Hypothalamus (tissue), 51 donors: ENCODE results near the gene ZNF180.
A peak's percentile ranks its signal among the peaks of the same experiment; 100 is the strongest.
"Not testable (repeated sequence)": the region's sequence is repeated elsewhere in the genome, so short reads cannot be mapped to it uniquely, and the experiment has no call there.

ENCODE experiments used
- DNase-seq, 51 donors: peaks; one replicate each; lab custom pipeline; 2025; lab: John Stamatoyannopoulos, UW

Gene ZNF180

DNA sequence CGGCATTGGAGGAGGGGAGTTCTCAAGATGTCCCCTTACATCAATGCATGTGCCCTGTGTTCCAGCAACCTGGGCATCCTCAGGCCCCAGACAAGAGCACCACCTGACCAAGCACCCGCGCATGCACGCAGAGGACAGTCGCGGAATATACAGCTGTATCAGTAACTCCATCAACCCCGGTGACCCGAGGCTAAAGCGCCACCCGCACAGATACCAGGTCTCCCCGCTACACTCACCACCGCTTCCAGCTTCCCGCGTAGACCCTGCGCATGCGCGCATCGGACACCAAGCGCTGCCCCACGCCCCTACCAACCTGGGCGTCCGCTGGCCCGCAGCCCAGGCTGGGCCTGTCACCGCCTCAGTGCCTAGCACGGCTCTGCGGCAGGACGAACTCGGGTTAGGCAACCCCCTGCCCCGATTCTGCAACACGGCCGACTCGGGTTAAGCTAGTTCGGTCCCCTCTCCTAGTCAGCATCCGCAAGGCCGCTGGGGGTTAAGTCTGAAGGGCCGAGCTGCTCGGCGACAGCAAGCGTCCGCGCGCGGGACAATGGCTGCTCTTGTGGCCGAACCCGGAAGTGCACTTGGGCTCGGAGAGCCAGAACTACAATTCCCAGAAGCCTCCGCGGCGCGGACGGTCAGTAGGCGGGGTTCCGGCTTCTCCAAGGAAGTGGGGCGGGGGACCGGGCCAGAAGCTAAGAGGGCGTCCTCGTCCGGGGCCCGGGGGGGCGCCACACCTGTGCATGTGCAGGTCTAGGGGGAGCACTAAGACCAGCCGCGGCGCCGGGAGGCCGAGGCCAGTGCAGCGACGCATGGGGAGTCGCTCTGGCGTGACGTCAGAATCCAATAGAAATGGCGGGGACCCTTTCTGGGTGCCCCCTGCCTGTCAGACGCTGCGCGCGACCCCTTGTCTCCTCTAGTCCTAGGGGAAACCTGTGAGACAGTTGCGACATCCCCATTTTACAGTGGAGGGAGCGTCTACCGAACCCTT lies at the start of gene ZNF180:
ZNF180 (minus strand) TSS at position 561 of the 988 bp plus-strand sequence. CDS start 3,188 bp downstream, outside the sequence.
- DNase-seq = peak; percentile 76 to 99 (median 93)

- DNase-seq = no peak
Observed at GRCh38 chr19:44549507-44549906, 49.2 kb upstream of the ZNF180 start.

DNA sequence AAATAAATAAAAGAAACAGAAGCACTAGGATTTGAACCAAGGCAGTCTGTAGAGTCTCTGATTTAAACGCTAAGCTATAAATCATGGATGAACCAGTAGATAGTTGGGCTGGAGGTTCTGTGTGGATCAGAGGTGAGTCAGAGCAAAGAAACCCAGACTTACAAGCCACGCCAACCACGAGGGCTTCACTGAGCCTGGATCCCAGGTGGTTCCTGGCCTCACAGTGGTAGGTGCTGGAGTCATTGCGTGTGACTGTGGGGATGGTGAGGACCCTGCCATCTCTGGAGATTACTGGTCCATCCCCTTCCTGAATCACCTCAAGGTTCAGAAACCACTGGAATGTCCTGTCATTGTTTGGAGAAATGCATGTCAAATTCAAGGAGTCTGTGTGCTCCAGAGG lies 48.4 kb upstream of the ZNF180 start:
- no peak for DNase-seq

DNA sequence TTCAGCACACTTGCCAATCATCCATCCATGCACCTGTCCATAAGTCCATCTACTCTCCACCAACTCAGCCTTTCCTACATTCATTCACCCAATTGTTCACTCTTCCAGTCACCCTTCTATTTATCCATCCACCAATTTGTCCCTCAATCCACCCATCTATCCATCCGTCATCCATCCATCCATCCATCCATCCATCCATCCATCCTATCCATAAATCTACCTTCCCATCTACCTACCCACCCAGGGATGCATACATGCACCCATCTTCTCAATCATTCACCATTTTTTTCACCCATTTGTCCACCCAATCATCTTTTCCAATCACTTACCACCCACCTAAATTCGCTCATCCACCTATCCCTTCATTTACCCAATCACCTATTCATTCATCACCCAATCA lies 43.7 kb upstream of the ZNF180 start:
- DNase-seq = no peak

- DNase-seq = no peak
Observed at GRCh38 chr19:44542671-44543070, 42.3 kb upstream of the ZNF180 start.

- DNase-seq = no peak
Observed at GRCh38 chr19:44540736-44541135, 40.4 kb upstream of the ZNF180 start.

GRCh38 chr19:44539991-44540390 lies 39.7 kb upstream of the ZNF180 start:
- no peak for DNase-seq

- DNase-seq = no peak
Observed at GRCh38 chr19:44539236-44539826, 39.0 kb upstream of the ZNF180 start.

DNA sequence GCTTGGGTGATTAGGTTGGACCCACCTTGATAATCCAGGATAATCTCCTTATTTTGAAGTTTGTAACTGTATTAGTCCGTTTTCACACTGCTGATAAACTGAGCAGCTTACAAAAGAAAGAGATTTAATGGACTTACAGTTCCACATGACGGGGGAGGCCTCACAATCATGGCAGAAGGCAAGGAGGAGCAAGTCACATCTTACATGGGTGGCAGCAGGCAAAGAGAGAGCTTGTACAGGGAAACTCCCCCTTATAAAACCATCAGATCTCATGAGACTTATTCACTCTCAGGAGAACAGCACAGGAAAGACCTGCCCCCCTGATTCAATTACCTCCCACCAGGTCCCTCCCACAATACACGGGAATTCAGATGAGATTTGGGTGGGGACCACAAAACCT lies 35.0 kb upstream of the ZNF180 start:
- not testable (repeated sequence) for DNase-seq

GRCh38 chr19:44532819-44533218 lies 32.5 kb upstream of the ZNF180 start:
- DNase-seq = no peak

GRCh38 chr19:44530777-44531176 lies 30.5 kb upstream of the ZNF180 start:
- DNase-seq = no peak

- no peak for DNase-seq
Observed at GRCh38 chr19:44529536-44529935, 29.2 kb upstream of the ZNF180 start, which contains the start of gene CEACAM20. CEACAM20 (minus strand) TSS chr19:44529675; CDS start chr19:44529509, 166 bp downstream.

DNA sequence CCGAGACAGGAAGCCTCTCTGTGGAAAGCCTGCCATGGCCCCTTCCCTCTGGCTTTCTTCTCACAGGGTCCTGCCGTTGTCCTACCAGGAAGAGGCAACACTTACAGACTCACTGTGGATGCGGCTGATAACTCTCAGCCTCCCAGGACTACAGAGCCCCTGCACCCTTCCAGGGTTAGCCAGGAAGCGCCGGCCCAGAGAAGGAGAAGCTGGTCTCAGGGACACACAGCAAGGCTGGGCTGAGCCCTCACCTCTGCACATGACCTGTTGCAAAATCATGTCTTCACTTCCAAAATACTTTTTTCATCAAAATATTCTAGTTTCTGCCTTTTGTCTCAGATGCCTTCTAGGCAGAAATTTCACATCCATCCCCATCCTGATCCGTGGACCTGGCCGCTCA lies 27.2 kb upstream of the ZNF180 start:
- no peak for DNase-seq

DNA sequence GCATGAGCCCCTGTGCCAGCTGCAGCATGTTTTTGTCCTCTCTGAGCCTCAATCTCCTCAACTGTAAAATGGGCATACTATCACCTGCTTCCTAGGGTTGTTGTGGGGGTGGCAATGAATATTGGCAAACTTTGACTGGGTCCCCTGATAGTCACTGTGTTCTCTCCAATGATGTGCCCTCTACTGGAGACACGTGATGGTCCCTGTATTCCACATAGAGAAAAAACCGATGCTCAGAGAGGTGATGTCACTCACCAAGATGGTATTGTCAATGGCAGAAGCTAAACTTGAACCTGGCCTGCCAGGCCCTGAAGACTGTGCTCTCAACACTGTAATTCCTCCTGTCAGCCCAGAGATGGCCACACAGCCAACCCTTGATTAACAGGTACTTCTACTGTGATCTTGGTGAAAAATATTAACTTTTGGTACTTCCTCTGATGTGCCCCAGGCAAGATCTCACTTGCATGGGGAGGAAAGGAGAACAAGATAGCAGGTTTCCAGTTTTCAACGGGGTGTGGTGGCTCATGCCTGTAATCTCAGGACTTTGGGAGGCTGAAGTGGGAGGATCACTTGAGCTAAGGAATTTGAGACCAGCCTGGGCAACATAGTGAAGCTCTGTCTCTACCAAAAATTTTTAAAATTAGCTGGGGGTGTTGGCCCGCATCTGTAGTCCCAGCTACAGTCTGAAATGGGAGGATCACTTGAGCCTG lies 25.6 kb upstream of the ZNF180 start:
- no peak for DNase-seq

DNA sequence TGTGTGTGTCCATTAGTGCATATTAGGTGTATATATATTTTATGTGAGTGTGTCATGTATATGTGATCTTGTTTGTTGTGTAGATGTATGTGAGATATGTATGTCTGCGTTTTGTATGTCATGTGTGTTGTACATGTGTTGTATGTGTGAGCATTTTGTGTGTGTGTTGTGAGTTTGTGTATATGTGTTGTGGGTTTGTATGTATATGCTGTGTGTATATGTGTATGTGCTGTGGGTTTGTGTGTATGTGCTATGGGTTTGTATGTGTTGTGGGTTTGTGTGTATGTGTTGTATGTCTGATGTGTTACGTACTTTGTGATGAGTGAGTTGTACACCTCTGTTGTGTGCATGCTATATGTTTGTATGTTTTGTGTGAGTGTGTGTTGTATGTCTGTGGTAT lies 21.0 kb upstream of the ZNF180 start:
- DNase-seq = no peak

DNA sequence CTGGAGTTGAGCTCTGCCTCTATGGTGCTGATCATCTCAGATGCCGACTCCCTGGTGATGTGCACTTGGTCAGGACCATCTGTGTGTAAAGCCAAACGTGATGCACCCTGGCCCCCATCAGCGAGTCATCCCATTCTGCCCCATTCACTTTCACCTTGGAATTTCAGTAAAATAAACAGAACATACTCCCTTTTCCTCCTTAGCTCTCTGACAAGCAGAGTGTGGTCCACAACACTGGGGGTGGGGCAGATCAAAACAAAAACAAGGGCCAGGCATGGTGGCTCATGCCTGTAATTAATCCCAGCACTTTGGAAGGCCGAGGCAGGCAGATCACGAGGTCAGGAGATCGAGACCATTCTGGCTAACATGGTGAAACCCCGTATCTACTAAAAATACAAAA lies 16.8 kb upstream of the ZNF180 start:
- DNase-seq = no peak

- no peak for DNase-seq
Observed at GRCh38 chr19:44515907-44516306, 15.6 kb upstream of the ZNF180 start.

GRCh38 chr19:44515031-44515430 lies 14.7 kb upstream of the ZNF180 start:
- DNase-seq = no peak

DNA sequence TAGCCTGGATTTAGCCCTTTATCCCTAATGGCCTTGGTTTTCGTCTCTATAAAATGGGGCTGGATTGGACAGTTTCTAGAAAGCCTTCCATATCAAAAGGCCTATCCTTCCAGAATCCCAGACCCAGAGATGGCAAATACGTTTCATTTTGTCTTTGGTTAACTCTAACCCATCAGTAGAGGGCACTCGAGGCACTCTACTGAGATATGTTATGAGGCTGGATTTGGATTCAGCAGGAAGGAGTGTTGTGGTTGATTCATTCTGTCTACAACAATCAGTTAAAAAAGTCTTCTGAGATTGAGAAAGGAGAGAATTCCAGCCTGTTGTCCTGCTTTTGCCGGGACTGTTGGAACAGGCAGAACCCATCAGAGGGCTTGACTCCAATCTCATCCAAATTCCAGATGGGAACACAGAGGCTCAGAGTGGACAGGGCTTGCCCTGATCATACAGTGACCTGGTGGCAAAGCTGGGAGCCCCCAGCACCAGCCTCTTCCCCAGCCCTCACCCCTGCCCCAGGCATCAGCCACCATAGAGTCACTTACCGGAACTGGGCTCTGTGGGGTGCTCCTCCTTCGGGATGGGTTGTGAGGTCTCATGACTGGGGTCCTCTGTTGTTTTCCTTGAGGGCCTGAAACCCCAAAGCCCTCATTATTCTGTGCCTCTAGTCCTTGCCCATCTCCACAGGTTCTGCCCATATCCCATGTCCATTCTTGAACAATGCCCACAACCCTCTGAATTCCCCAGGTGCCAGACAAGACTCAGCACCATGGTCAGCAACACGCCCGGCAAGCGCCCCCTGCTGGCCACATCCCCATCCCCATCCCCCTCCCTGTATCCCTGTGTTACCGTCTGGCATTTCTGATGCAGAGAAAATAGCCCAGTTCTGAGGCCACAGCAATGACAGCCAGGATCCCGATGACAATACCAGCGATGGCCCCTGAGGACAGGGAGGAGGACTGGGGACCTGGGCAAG lies 12.3 kb upstream of the ZNF180 start:
- DNase-seq = no peak

DNA sequence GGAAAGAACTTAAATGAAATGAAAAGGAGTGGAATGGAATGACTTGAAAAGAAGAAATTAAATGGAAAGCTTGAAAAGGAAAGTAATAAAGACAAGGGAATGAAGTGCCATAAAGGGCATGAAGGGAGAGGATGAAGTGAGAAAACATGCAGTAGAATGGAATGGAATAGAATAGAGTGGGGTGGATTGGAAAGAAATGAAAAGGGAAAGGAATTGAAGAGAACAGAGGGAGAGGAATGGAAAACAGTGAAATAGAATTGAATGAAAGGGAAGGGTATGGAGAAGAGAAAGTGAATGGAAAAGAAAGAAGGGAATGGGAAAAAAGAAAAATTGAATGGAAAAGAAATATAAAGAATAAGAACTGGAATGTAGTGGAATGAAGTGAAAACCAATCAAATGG lies 9.2 kb upstream of the ZNF180 start:
- no peak for DNase-seq
